ENCODE data around the gene GFER. TPM values are rescaled to one million over a fixed set of nuclear protein-coding genes. Genes with fewer than 3 reads are reported as not detected.
"Not testable (repeated sequence)": the region's sequence is repeated elsewhere in the genome, so short reads cannot be mapped to it uniquely, and the experiment has no call there.

GFER gene
- total RNA-seq, 1 experiment from 2014 or later: 57.3 TPM

DNA sequence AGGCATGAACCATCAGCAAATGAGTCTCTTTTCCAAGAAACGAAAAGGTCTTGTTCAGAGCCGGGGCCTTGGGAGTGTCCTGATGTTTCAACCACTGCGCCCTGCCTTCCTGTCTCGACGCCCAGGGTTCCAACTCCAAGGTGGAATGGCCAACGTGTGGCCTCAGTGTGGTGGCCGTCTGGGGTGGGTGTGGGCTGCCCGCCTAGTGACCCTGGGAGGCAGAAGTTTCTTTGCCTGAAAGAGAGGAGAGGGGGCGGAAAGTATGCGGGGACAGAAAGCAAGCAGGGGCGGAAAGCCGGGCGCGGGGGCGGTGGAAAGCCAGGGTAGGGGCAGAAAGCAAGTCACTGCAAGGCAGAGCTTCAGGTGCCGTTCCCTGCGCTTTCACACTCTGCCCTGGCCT, 45.1 kb upstream of the GFER start:
- H3K4me3 ChIP-seq (ENCODE audit: low read depth, low read length): no peak overlapping the region
- intact Hi-C loops (cut with micrococcal nuclease; ENCODE audit: unreplicated experiment): no loop called here
- no peaks in the 10 kb centered on the region for H3K4me1 Mint-ChIP-seq (ENCODE audit: low read depth, unreplicated experiment)
- no peak for DNase-seq
- no peaks in the 10 kb centered on the region for H3K9me3 ChIP-seq
- H3K27me3 Mint-ChIP-seq (ENCODE audit: insufficient read depth, unreplicated experiment): no peaks in the 10 kb centered on the region
- peaks cover 28% of the 10 kb centered on the region for H3K4me1 ChIP-seq
- H3K27me3 ChIP-seq (replicated peaks; ENCODE audit: control insufficient read depth, insufficient read depth, low read length): no peaks in the 10 kb centered on the region
- H3K27ac Mint-ChIP-seq (ENCODE audit: unreplicated experiment): no peak overlapping the region
- CTCF ChIA-PET: no interaction called here
- TF ChIP-seq, protein P1, sequence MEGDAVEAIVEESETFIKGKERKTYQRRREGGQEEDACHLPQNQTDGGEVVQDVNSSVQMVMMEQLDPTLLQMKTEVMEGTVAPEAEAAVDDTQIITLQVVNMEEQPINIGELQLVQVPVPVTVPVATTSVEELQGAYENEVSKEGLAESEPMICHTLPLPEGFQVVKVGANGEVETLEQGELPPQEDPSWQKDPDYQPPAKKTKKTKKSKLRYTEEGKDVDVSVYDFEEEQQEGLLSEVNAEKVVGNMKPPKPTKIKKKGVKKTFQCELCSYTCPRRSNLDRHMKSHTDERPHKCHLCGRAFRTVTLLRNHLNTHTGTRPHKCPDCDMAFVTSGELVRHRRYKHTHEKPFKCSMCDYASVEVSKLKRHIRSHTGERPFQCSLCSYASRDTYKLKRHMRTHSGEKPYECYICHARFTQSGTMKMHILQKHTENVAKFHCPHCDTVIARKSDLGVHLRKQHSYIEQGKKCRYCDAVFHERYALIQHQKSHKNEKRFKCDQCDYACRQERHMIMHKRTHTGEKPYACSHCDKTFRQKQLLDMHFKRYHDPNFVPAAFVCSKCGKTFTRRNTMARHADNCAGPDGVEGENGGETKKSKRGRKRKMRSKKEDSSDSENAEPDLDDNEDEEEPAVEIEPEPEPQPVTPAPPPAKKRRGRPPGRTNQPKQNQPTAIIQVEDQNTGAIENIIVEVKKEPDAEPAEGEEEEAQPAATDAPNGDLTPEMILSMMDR (IDR thresholded peaks at IDR 0.05; ENCODE audit: insufficient read depth in 1 of 2, low read depth in 1 of 2, low read length in 1 of 2, severe bottlenecking in 1 of 2, unreplicated experiment in 1 of 2): no peak
- POLR2A ChIA-PET: no interaction called here
- no TSS peak for BruUV-seq (replicated peaks)
- peaks cover 34% of the 10 kb centered on the region for H3K36me3 Mint-ChIP-seq (ENCODE audit: insufficient read depth, unreplicated experiment)
- no peaks in the 10 kb centered on the region for H3K9me3 Mint-ChIP-seq (ENCODE audit: unreplicated experiment)
- no peak overlapping the region for H3K4me3 Mint-ChIP-seq (ENCODE audit: unreplicated experiment)
- H3K36me3 ChIP-seq (ENCODE audit: control insufficient read depth, insufficient read depth, low read length): no peaks in the 10 kb centered on the region; the same call in none of the 2 replicates

DNA sequence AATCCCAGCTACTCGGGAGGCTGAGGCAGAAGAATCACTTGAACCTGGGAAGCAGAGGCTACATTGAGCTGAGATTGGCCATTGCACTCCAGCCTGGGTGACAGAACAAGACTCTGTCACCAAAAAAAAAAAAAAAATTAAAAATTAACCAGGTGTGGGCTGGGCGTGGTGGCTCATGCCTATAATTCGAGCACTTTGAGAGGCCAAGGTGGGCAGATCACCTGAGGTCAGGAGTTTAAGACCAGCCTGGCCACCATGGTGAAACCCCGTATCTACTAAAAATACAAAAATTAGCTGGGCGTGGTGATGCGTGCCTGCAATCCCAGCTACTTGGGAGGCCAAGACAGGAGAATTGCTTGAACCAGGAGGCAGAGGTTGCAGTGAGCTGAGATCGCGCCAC, 44.2 kb upstream of the GFER start:
- H3K9me3 ChIP-seq; H3K27ac Mint-ChIP-seq (ENCODE audit: unreplicated experiment); H3K9me3 Mint-ChIP-seq (ENCODE audit: unreplicated experiment); H3K27me3 Mint-ChIP-seq (ENCODE audit: insufficient read depth, unreplicated experiment); intact Hi-C loops (cut with micrococcal nuclease; ENCODE audit: unreplicated experiment); H3K27me3 ChIP-seq (replicated peaks; ENCODE audit: control insufficient read depth, insufficient read depth, low read length); H3K4me1 Mint-ChIP-seq (ENCODE audit: low read depth, unreplicated experiment); DNase-seq; H3K4me3 ChIP-seq (ENCODE audit: low read depth, low read length); H3K36me3 ChIP-seq (ENCODE audit: control insufficient read depth, insufficient read depth, low read length): not testable (repeated sequence)
- ChIA-PET CTCF (interaction anchor here (0.6 to 2.0 kb wide), 3 partner anchors 11 to 157 kb away, joined by 3 to 9 read pairs (median 4); partner anchors contain the start of gene NUBP2), POLR2A (interaction anchor here (0.7 to 1.6 kb wide), 2 partner anchors 25 to 216 kb away, joined by 3 to 29 read pairs; partner anchors contain the start of genes RPS2 and TRAF7)
- Mint-ChIP-seq H3K4me3 (ENCODE audit: unreplicated experiment) (peak overlapping the region; percentile 87), H3K36me3 (ENCODE audit: insufficient read depth, unreplicated experiment) (peaks cover 34% of the 10 kb centered on the region)
- peaks cover 28% of the 10 kb centered on the region for H3K4me1 ChIP-seq
- BruUV-seq (replicated peaks): TSS peak; percentile 11

DNA sequence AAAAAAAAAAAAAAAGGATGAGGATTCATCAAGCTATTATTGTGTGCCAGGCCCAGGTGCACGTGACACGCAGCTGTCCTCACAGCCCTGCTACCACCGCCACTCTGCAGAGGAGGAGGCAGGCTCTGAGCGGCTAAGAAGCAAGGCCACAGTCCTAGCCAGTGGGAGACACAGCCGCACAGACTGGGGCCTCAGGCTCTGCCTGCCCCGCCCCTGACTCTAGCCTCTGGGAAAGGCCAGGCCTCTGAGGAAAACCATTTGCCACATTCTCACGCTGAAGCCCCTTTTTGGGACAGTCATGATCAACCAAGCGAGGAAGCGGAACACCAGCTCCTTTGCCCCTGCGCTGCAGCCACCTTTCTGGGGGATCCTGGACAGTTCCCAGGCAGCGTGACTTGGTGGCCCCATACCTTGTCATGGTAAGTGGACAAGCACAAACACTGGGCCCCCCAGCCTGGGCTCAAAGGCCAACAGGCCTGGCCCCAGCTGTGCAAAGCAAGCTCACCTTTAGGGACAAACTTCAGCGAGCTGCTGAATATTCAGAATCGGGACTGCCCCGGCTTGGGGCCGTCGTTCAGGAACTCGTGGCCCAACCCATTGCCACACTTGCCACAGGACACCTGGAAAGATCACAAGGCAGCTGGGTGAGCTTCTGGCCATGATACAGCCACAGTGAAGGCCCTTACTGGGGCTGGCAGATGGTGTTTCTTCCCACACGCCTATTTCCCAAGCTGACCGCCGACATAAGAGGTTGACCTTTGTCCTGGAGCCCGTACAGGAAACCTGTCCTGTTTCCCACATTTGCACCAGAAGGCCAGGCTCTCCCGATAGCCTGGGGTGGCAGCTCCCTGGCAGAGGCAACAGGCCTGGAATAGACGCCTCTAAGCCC, 43.5 kb upstream of the GFER start:
- no peaks in the 10 kb centered on the region; the same call in none of the 2 replicates for H3K36me3 ChIP-seq (ENCODE audit: control insufficient read depth, insufficient read depth, low read length)
- H3K27me3 ChIP-seq (replicated peaks; ENCODE audit: control insufficient read depth, insufficient read depth, low read length): no peaks in the 10 kb centered on the region
- peak; percentile 51 to 76 for DNase-seq
- H3K4me1 ChIP-seq: peaks cover 28% of the 10 kb centered on the region
- Mint-ChIP-seq H3K4me3 (ENCODE audit: unreplicated experiment) (peak overlapping the region; percentile 87), H3K4me1 (ENCODE audit: low read depth, unreplicated experiment) (no peaks in the 10 kb centered on the region), H3K36me3 (ENCODE audit: insufficient read depth, unreplicated experiment) (peaks cover 34% of the 10 kb centered on the region), H3K9me3 (ENCODE audit: unreplicated experiment) (no peaks in the 10 kb centered on the region), H3K27me3 (ENCODE audit: insufficient read depth, unreplicated experiment) (no peaks in the 10 kb centered on the region), H3K27ac (ENCODE audit: unreplicated experiment) (peak overlapping the region; percentile 61)
- peak overlapping the region; percentile 24 for H3K4me3 ChIP-seq (ENCODE audit: low read depth, low read length)
- H3K9me3 ChIP-seq: no peaks in the 10 kb centered on the region
- POLR2A ChIA-PET: interaction anchor here (0.7 to 1.6 kb wide), 4 partner anchors 20 to 215 kb away, joined by 3 to 29 read pairs (median 4); partner anchors contain the start of genes RPS2 and TRAF7
- TF ChIP-seq, protein P1 (IDR thresholded peaks at IDR 0.05; ENCODE audit: insufficient read depth in 1 of 2, low read depth in 1 of 2, low read length in 1 of 2, severe bottlenecking in 1 of 2, unreplicated experiment in 1 of 2): no peak
- no TSS peak for BruUV-seq (replicated peaks)
- intact Hi-C loops (cut with micrococcal nuclease; ENCODE audit: unreplicated experiment): no loop called here
- CTCF ChIA-PET: interaction anchor here (0.6 to 2.0 kb wide), 7 partner anchors 8 to 375 kb away, joined by 3 to 9 read pairs (median 3); partner anchors contain the start of genes GFER and NUBP2

All from Caco-2 (cell line).